CD1c-positive myeloid dendritic cell (primary cell): ENCODE results near the gene PDE6B.
A peak's percentile ranks its signal among the peaks of the same experiment; 100 is the strongest.
"Not testable (repeated sequence)": the region's sequence is repeated elsewhere in the genome, so short reads cannot be mapped to it uniquely, and the experiment has no call there.

Experiments used
- DNase-seq: peaks from one replicate; pipeline ENCODE4 v3.0.0-alpha.2; 2016; ENCODE audit errors: extremely low spot score

The PDE6B gene

GRCh38 chr4:683247-683897 is 58.0 kb downstream of the PDE6B start:
- DNase-seq = no peak

- peak; percentile 68 for DNase-seq
These were observed 58.7 kb downstream of the PDE6B start for GRCh38 chr4:683982-684622.

- DNase-seq = no peak
These were observed 59.4 kb downstream of the PDE6B start for GRCh38 chr4:684623-685327.

GRCh38 chr4:685679-686412 is 60.5 kb downstream of the PDE6B start:
- no peak for DNase-seq

GRCh38 chr4:686413-687040 is 61.2 kb downstream of the PDE6B start:
- no peak for DNase-seq

- peak; percentile 94 for DNase-seq
These were observed 61.9 kb downstream of the PDE6B start for GRCh38 chr4:687048-687970.

DNA sequence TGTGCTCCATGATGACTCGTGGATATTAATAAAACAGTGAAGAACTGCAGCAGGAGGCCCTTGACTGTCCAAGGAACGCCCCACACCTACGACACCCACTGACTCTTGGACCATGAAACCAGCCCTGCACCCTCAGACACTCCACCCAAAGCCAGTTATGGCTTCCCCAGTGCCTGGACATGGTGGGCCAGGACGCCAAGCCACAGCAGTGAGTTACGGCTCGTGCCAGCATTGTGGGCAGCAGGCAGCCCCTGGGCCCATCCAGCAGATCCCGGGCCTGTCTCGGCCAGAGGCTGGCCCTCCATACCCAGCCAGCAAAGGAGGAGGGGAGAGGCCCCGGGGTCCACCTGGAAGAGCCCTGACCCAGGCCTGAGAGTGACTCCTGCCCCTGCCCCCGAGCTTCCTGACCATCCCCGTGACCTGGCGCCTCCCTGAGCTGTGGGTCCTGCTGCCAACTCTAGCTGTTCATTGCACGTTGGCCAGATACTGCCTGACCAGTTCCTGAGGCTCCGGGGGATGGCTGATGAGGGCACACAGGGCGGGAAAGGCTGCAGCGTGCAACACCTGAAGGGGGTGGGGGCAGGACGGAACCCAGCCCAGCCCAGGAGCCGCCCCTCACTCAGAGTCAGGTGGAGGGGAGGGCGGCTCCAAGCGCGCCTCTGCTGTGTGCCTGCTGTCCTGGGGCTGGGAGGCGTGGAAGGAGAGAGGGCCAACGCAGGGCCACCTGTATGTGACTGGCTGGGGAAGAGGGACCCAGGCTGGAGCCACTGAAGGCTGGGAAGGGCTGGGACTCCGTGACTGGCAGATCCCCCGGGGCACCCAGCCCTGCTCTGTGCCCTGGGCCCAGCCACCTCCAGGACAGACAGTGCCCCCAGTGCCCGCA is 62.8 kb downstream of the PDE6B start:
- DNase-seq = no peak

DNA sequence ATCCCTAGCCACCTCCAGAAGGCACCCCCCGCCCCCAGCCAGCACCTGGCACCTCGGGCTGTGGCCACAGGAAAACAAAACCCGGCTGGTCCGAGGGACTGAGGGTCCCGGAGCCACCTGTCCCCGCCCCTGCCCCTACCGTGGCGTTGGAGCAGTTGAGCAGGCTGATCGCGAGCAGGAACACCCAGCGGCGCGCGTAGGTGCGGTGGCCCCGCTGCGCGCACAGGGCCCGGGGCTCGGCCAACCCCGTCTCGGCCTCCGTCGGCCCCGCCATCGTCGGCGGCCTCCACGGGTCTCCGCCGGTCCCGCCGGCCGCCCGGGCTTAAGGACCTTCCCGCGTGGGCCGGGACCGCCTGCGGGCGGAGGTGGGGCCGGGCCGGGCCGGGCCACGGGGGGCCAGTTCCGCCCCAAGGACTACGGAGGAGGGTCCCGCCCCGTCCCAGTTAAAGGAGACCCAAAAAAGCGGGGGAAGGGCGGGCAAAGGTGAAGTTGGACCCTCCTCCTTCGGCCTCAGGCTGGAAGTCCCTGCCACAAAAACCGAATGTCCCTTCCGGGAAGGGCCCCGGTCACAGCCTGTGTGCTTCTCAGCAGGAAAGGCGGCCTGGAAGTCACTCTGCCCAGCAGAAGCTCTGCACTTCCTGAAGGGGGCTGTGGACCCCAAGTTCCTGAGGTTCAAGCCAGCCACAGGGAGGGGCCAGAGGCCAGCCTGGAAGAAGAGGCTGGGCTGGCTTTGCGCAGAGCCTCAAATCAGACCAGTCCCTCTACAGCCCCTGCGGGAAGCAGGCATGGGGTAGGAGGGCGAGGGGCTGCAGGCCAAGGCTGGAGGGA is 63.7 kb downstream of the PDE6B start, which contains the start of gene SLC49A3:
TSS of gene SLC49A3 (minus strand) at position 298 of the 828 bp plus-strand sequence. CDS start at position 274, 24 bp downstream.
- peak; percentile 66 for DNase-seq

- no peak for DNase-seq
These were observed 64.3 kb downstream of the PDE6B start for GRCh38 chr4:689723-690122.

- DNase-seq = no peak
These were observed 67.6 kb downstream of the PDE6B start for GRCh38 chr4:692771-693554.

DNA sequence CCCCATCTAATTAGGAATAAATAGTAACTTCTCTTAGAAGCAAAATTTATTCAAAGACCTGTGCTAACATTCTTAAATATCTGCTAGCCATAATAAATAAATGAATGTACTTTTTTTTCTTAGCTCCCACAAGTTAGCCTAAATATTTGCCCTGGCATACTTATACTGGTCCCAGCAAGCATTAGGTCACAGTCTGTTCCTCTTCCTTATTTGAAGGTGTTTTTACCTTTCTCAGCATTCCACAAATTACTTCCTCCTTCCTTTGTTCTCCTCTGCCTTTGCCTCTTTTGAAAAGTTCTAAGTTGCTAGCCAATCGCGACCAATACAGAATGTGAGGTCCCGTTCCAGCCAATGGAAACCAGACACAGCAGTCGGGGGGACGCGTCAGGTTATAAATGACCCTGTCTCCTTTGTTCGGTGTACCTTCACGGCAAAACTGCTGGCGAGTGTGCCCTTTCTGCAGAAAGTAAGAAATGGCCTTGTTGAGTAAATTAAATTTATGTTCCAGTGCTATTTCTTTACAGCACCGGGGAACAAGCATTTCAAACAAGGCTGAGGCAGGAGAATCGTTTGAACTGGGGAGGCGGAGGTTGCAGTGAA is 69.1 kb downstream of the PDE6B start:
- not testable (repeated sequence) for DNase-seq

GRCh38 chr4:699816-700580 is 74.6 kb downstream of the PDE6B start:
- no peak for DNase-seq

GRCh38 chr4:700587-701264 is 75.4 kb downstream of the PDE6B start:
- no peak for DNase-seq

DNA sequence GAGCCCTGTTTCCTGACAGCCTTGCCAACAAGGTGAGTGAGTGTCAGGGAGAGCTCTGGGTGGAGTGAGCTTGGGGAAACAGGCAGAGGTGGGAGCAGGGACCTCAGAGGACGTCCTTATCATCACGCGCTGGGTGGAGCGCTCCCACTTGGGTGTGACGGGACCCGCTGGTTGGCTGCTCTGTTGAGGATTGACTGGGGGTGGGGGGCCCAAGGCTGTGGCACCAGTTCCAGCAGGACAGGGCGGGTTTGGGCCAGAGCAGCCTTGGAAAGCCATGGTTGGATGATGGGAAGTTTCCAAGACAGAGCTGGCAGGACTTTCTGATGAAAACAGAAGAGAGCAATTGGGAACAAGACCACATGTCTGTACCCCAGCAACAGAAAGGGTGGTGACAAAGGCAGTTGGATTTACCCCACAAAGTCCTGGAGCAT is 77.3 kb downstream of the PDE6B start:
- DNase-seq = no peak

DNA sequence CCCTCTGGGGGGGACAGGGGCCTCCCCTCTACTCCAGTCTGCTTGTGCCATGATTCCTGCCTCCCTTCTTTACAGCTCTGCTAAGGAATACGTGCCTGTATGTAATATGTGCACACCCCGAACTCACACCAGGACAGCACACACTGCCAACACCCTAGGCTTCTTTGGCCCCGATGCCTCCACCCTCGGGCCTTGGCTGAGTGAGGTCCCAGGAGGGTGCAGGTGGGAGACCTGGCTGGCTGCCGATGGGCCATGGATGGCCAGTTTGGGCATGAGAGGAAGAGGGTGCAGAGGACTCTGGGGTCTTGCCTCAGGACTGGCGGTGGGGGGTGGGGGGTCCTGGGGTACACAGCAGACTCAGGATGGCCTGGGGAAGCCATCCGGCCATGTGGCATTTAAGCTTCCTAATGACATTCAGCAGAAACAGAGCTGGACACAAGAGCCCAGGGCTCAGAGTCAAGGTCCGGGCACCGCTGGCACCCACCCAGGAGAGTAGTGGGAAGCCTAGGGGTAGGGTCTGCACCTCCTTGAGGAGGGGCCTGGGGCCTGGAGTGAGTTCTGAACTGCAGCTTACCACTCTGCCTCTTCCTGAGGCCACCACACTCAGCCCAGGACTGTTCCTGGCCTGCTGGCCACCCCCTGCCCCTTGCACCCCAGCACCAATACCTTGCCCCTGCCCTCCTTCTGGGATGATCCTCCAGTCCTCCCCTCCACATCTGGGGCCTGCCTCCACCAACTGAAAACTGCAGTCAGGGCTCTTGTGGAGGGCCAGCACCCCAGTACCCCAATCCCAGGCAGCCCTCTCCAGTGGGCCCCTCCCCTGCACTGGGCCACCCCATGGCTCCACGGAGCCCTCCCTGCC is 78.2 kb downstream of the PDE6B start:
- no peak for DNase-seq
